ENCODE data around the gene INA. TPM values are rescaled to one million over a fixed set of nuclear protein-coding genes. Genes with fewer than 3 reads are reported as not detected.

INA gene
- total RNA-seq: under 1 TPM; 0.08 to 0.26 TPM
- polyA plus RNA-seq (ENCODE audit: insufficient read length in 6 of 6): under 1 TPM; 0.30 to 0.47 (median 0.39) TPM
- long read RNA-seq, donor 1: 0 reads
- long read RNA-seq, donor 2: 0 reads
- long read RNA-seq, donor 3: 0 reads
- long read RNA-seq, donor 4: 0 reads
- long read RNA-seq, donor 5: 0 reads
- long read RNA-seq, donor 6, partial matches to known transcripts: 0 of 1 reads
- long read RNA-seq, donor 6, other reads (novel, unspliced or antisense): 0 of 1 reads
- long read RNA-seq, donor 7: 0 reads
- long read RNA-seq, donor 8, partial matches to known transcripts: 0 of 1 reads
- long read RNA-seq, donor 8, other reads (novel, unspliced or antisense): 0 of 1 reads
- long read RNA-seq, donor 9: 0 reads
- long read RNA-seq, donor 10: 0 reads
- long read RNA-seq, donor 11, transcript INA-201 (3 exons, 3,231 nt): major isoform, 139 of 139 reads
- long read RNA-seq, donor 11, partial matches to known transcripts: 0 of 139 reads
- long read RNA-seq, donor 11, other reads (novel, unspliced or antisense): 0 of 139 reads
- long read RNA-seq, donor 12: 0 reads

- ATAC-seq (peak; percentile 19), DNase-seq (peak in 1 of 4 donors; percentile 17)
- H3K4me3 ChIP-seq: peak within 1 kb of the TSS in 1 of 2 donors; percentile 4
- peaks cover 42 to 82% of the 10 kb centered on the region in 2 donors for H3K27me3 ChIP-seq
- H3K9me3 ChIP-seq: no peaks in the 10 kb centered on the region
- H3K36me3 ChIP-seq: no peaks in the 10 kb centered on the region
- H3K27ac ChIP-seq: no peak within 1 kb of the TSS
- no peak for TF ChIP-seq CTCF (IDR thresholded peaks at IDR 0.05)
- peaks cover 2 to 14% of the 10 kb centered on the region in 2 donors for H3K4me1 ChIP-seq
- intact Hi-C loops (cut with DNase I): no loop called here
Observed at GRCh38 chr10:103276896-103277712, at the start of gene INA. TSS of gene INA (plus strand) at chr10:103277138. CDS start at chr10:103277212, 74 bp downstream.

GRCh38 chr10:103227416-103227815, 49.5 kb upstream of the INA start:
- Histone ChIP-seq H3K4me3 (no peak overlapping the region), H3K27me3 (no peaks in the 10 kb centered on the region), H3K9me3 (peaks cover 0 to 24% of the 10 kb centered on the region in 2 donors), H3K27ac (no peak overlapping the region), H3K4me1 (peaks cover 6 to 69% of the 10 kb centered on the region in 2 donors), H3K36me3 (no peaks in the 10 kb centered on the region)
- DNase-seq (no peak), ATAC-seq (no peak)
- intact Hi-C loops (cut with DNase I): no loop called here
- TF ChIP-seq CTCF (IDR thresholded peaks at IDR 0.05): no peak

GRCh38 chr10:103231047-103231551, 45.8 kb upstream of the INA start:
- Histone ChIP-seq H3K36me3 (no peaks in the 10 kb centered on the region), H3K4me3 (no peak overlapping the region), H3K9me3 (no peaks in the 10 kb centered on the region), H3K27ac (peak overlapping the region; percentile 64 to 68), H3K27me3 (no peaks in the 10 kb centered on the region), H3K4me1 (peaks cover 6 to 61% of the 10 kb centered on the region in 2 donors)
- intact Hi-C loops (cut with DNase I): no loop called here
- ATAC-seq (peak; percentile 85), DNase-seq (peak in 1 of 4 donors; percentile 50)
- no peak for TF ChIP-seq CTCF (IDR thresholded peaks at IDR 0.05)

- Histone ChIP-seq H3K27ac (peak overlapping the region; percentile 64 to 68), H3K27me3 (no peaks in the 10 kb centered on the region), H3K36me3 (no peaks in the 10 kb centered on the region), H3K9me3 (no peaks in the 10 kb centered on the region), H3K4me1 (peaks cover 0 to 50% of the 10 kb centered on the region in 2 donors), H3K4me3 (no peak overlapping the region)
- TF ChIP-seq CTCF (IDR thresholded peaks at IDR 0.05): no peak
- no peak for ATAC-seq
- DNase-seq: no peak
- intact Hi-C loops (cut with DNase I): no loop called here
Observed at GRCh38 chr10:103232131-103232673, 44.7 kb upstream of the INA start.
